Stimulated activated naive CD8-positive, alpha-beta T cell treated with anti-CD3 and anti-CD28 coated beads, Interleukin-15, amount 100 ng/mL, for 72 hours (primary cell): ENCODE results near the gene ZFAND2A.
"Not testable (repeated sequence)": the region's sequence is repeated elsewhere in the genome, so short reads cannot be mapped to it uniquely, and the experiment has no call there.

Experiments used
- ATAC-seq: fragments of 150-1000 bp; cut with Tn5 transposase; 2 replicates; pipeline ENCODE4 v1.10.0; 2021; ENCODE audit warnings: mild to moderate bottlenecking, moderate library complexity
- DNase-seq, 2 donors: peaks; one replicate each; pipeline ENCODE4 v3.0.0; 2021 to 2022
- H3K27ac Mint-ChIP-seq, 2 donors: one replicate each; pipeline ENCODE4 v1.8.0; 2022; ENCODE audit warnings: mild to moderate bottlenecking in 2 of 2, mixed read lengths in 2 of 2, moderate library complexity in 2 of 2
- H3K27me3 Mint-ChIP-seq: one replicate; pipeline ENCODE4 v1.8.0; 2022; ENCODE audit warnings: mixed read lengths
- H3K4me1 Mint-ChIP-seq: one replicate; pipeline ENCODE4 v1.8.0; 2022; ENCODE audit warnings: mild to moderate bottlenecking, mixed read lengths
- H3K4me3 Mint-ChIP-seq, 2 donors: one replicate each; pipeline ENCODE4 v1.8.0; 2022; ENCODE audit warnings: mild to moderate bottlenecking in 2 of 2, mixed read lengths in 2 of 2, moderate library complexity in 1 of 2
- H3K9me3 Mint-ChIP-seq, 2 donors: one replicate each; pipeline ENCODE4 v1.8.0; 2022; ENCODE audit warnings: mixed read lengths in 2 of 2

Gene ZFAND2A

DNA sequence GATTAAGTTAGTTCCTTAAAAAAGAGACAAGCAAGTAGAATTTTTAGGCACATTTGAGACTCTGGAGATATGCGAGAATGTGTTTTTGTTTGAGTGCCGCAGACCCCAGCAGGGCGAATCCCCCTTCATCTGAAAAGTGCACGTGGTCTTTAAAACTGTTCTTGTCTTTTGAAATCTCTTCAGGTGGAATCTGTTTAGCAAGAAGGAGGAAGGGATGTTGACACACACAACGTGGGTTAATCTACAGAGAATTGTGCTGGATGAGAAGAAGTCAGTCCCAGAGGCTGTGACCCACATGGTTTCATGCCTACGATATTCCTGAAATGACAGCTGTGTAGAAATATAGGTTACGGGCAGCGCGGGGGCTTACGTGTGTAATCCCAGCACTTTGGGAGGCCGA lies 27.1 kb upstream of the ZFAND2A start:
- Mint-ChIP-seq H3K4me1 (peaks cover 28% of the 10 kb centered on the region), H3K27me3 (peaks cover 36% of the 10 kb centered on the region), H3K4me3 (no peak overlapping the region), H3K9me3 (peaks cover 0 to 6% of the 10 kb centered on the region in 2 donors), H3K27ac (no peak overlapping the region)
- no peak for ATAC-seq
- DNase-seq = no peak

DNA sequence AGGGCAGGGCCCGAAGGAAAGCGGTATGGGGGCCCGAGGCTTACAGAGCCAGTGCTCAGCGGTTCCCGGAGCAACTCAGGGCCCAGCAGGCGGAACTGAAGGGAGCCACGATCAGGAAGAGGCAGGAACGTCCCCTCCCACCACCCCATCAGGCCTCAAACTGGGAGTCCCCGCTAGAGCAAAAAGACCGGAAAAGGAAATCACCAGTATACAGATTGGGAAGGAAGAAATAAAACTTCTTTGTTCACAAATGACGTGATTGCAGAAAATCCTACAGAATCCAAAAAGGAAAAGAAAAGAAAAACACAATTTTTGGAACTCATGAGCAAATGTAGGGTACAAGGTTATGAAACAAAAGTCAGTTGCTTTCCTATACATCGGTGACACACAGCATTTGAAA lies 21.6 kb upstream of the ZFAND2A start:
- Mint-ChIP-seq H3K27me3 (peaks cover 67% of the 10 kb centered on the region), H3K27ac (no peak overlapping the region), H3K9me3 (no peaks in the 10 kb centered on the region), H3K4me1 (peaks cover 13% of the 10 kb centered on the region), H3K4me3 (no peak overlapping the region)
- ATAC-seq (no peak), DNase-seq (no peak)

DNA sequence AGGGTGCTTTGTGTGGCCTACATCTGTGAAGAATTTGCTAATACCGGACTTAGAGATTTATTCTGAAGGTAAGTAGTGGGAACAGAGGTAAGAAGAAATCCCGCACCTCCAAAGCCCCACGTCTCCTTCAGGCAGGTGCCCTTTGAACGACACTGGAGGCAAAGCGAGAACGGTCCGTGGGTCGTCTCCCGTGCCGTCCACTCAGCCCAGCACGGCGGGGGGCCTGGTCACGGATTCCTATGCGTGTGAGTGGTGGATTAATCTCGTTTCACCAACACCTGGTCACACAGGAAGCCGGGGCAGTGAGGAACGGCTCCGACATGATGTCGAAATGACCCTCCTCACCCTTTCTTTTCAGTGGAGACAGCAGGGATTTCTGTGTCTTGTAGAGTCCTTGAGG lies 21.0 kb upstream of the ZFAND2A start:
- Mint-ChIP-seq H3K4me1 (peaks cover 19% of the 10 kb centered on the region), H3K9me3 (no peaks in the 10 kb centered on the region), H3K4me3 (no peak overlapping the region), H3K27ac (no peak overlapping the region), H3K27me3 (peaks cover 60% of the 10 kb centered on the region)
- no peak for DNase-seq
- ATAC-seq = no peak

DNA sequence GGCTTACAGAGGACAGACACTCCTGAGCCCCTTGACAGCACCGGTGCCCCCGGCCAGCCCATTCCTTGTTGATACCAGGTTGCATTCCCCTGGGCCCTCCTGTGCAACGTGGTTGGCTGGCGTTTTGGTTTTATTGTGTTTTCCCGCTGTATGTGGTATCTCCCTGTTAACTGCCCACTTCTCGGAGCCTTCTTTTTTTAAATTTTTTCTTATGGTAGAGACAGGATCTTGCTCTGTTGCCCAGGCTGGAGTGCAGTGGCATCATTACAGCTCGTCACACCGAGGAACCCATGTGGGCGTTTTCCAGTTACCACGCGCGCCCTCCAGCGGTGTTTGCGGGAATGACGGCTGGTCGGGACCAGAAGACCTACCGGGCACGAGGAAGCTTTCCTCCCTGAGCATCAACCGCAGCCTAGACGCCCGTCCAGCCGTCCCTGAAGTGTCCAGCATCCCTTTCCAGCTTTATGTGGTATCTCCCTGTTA lies 16.9 kb upstream of the ZFAND2A start:
- Mint-ChIP-seq H3K27ac (peak overlapping the region; percentile 21 to 98), H3K27me3 (peaks cover 38% of the 10 kb centered on the region), H3K9me3 (no peaks in the 10 kb centered on the region), H3K4me1 (peaks cover 38% of the 10 kb centered on the region), H3K4me3 (peak overlapping the region; percentile 66 to 80)
- peak; percentile 69 for ATAC-seq
- peak; percentile 82 to 87 for DNase-seq

DNA sequence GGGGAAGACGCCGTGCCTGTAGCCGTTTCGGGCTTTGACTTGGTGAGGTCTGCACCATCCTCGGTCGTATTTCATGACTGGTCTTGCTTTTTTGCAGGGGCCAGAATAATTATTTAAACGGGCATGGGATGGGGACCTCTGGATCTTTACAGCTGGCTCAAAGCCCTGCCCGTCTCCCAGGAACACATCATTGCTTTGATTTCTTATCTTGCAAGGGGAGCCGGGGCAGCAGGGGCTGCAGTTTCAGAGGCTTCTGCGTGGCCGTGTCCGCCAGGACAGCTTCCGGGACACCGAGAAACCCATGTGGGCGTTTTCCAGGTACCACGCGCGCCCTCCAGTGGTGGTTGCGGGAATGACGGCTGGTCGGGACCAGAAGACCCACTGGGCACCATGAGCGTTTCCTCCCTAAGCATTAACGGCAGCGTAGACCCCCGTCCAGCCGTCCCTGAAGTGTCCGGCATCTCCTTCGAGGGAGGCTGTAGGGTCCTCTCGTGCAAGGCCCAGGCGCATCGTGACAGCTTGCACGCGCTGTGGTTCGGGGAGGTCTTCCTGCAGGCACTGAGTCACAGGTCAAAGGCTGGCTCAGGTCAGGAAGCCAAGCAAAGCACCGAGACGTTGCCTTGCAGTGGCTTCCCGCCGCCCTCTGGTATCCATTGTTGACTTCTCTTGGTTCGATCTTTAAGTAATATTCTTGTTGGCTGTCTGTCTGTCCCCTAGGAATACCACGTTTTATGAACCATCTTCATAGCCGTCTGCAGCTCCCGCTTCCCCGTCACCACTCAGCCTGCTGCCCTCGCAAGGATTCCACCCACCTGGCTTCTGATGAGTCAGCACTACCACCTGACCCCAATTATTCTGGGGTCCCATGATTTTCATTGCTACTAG lies 16.2 kb upstream of the ZFAND2A start:
- ATAC-seq (peak; percentile 79), DNase-seq (peak; percentile 87)
- no peaks in the 10 kb centered on the region for H3K9me3 Mint-ChIP-seq
- peak overlapping the region; percentile 66 to 80 for H3K4me3 Mint-ChIP-seq
- H3K27me3 Mint-ChIP-seq = peaks cover 31% of the 10 kb centered on the region
- peaks cover 40% of the 10 kb centered on the region for H3K4me1 Mint-ChIP-seq
- peak overlapping the region; percentile 57 to 98 for H3K27ac Mint-ChIP-seq

DNA sequence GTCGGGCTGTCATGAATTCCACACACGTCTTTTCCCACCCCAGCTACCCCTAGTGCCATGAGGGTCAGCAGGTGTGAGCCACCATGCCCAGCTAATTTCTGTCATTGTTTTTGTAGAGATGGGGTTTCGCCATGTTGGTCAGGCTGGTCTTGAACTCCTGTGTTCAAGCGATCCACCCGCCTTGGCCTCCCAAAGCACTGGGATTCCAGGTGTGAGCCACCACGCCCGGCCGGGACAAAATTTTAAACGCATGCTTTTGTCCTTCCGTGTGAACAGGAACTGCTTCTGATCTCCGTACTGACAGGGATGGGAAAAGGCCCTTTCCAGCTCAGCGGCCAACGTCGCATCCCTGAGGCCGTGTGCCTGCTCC lies 15.6 kb upstream of the ZFAND2A start:
- Mint-ChIP-seq H3K27ac (no peak overlapping the region), H3K9me3 (no peaks in the 10 kb centered on the region), H3K4me1 (peaks cover 42% of the 10 kb centered on the region), H3K27me3 (peaks cover 25% of the 10 kb centered on the region), H3K4me3 (peak overlapping the region; percentile 61 to 80)
- DNase-seq = no peak
- ATAC-seq = no peak

DNA sequence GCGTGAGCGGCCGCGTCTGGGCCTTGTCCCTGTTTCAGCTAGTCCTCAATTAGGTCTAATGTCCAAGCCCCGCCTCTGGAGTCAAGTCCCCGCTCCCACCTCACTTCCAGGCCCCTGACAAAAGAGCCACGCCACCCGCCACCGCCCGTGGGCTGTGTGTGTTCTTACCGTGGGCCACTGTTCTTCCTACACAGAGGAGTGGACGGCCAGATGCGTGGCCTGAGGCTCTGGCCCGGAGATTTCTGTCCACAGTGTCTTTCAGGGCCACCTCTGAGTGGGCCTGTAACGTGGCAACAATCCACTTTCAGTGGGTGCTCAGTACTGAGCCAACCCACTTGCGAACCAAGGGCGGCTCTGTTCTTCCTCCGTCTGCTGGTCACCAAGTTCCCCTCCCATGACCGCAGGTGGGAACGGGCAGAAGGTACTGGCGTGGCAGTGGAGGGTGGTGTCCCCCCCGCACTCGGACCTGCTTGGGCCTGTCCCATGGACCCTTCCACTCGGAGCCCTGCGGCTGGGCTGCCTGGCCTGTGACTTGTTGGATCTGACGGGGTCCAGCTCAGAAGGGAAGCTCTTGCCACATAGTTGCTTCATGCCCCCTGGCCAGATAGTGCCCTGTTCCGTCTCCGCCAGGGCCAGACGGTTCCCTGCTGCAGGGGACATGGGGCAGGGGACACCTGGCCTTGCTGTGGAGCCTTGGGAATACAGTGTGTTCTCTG lies 15.0 kb upstream of the ZFAND2A start:
- H3K4me1 Mint-ChIP-seq = peaks cover 47% of the 10 kb centered on the region
- peak overlapping the region in 1 of 2 donors; percentile 21 for H3K4me3 Mint-ChIP-seq
- peaks cover 19% of the 10 kb centered on the region for H3K27me3 Mint-ChIP-seq
- ATAC-seq (no peak), DNase-seq (no peak)
- no peak overlapping the region for H3K27ac Mint-ChIP-seq
- H3K9me3 Mint-ChIP-seq = no peaks in the 10 kb centered on the region

DNA sequence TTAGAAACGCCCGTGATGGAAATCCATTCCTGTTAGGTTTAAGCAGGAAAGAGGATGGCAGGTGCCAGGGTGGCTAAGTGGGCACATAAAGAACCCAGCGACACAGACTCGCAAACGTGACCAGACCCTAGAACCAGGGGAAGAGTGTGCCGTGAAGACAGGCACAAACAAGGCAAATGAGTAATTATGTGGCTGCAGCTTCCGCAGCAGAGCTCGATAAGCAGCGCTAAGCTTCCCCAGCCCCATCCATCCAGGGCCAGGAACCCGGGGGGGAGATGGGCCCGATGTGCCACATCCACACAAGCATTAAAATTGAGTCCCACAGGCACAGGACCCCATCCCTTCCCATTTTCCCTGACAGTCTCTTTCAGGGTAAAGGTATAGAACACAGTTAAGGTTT lies 14.0 kb upstream of the ZFAND2A start:
- Mint-ChIP-seq H3K9me3 (no peaks in the 10 kb centered on the region), H3K4me3 (no peak overlapping the region), H3K27me3 (peaks cover 12% of the 10 kb centered on the region), H3K4me1 (peaks cover 58% of the 10 kb centered on the region), H3K27ac (no peak overlapping the region)
- ATAC-seq (no peak), DNase-seq (no peak)

DNA sequence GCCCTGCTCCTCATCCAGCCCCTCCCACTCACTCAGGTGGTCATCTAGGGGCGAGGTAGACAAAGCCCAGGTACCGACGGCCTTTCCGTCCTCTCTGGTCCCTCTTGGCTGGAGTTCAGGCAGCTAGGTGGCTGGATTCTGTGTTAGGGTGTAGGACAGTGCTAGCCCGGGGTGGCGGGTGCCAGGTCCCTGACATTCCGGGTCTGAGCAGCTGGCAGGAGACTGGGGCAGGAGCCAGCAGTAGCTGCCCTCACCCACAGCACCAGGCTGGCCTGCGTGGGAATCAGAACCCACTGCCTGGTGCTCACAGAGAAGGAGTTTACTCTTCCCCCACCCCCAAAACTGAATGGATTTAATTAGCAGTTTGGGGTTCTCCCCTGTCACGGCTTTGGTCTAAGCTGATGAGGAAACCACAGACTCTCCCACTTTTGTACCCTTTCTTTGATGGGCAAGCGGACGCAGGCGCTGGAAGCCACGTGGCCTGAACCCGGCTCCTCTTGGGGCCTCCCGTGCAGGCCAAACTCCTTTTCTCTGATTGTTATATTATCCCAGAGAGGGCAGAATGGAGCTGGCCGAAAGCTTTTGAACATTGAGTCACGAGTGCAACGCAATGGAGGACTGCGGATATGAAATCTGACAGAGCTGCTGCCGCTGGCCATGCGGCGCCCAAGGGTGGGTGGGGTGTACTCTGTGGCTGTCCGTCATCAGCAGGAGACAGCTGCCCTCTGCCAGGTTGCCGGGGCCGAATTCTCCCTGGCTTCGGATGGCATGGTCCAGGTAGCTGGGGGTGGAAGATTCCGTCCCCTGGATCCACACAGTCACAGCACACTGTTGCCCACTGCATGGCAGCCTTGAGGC lies 12.9 kb upstream of the ZFAND2A start:
- Mint-ChIP-seq H3K27ac (no peak overlapping the region), H3K4me1 (peaks cover 64% of the 10 kb centered on the region), H3K9me3 (no peaks in the 10 kb centered on the region), H3K27me3 (peaks cover 8% of the 10 kb centered on the region), H3K4me3 (no peak overlapping the region)
- ATAC-seq = no peak
- DNase-seq = no peak

DNA sequence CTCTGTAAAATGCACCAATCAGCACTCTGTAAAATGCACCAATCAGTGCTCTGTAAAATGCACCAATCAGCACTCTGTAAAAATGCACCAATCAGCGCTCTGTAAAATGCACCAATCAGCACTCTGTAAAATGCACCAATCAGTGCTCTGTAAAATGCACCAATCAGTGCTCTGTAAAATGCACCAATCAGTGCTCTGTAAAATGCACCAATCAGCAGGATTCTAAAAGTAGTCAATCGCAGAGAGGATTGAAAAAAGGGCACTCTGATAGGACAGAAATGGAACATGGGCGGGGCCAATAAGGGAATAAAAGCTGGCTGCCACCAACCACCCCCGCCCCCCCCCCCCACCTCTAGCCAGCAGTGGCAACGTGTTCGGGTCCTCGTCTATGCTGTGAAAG lies 11.5 kb upstream of the ZFAND2A start:
- ATAC-seq, H3K27me3 Mint-ChIP-seq, H3K4me3 Mint-ChIP-seq, DNase-seq, H3K9me3 Mint-ChIP-seq, H3K27ac Mint-ChIP-seq: not testable (repeated sequence)
- H3K4me1 Mint-ChIP-seq = peaks cover 57% of the 10 kb centered on the region

DNA sequence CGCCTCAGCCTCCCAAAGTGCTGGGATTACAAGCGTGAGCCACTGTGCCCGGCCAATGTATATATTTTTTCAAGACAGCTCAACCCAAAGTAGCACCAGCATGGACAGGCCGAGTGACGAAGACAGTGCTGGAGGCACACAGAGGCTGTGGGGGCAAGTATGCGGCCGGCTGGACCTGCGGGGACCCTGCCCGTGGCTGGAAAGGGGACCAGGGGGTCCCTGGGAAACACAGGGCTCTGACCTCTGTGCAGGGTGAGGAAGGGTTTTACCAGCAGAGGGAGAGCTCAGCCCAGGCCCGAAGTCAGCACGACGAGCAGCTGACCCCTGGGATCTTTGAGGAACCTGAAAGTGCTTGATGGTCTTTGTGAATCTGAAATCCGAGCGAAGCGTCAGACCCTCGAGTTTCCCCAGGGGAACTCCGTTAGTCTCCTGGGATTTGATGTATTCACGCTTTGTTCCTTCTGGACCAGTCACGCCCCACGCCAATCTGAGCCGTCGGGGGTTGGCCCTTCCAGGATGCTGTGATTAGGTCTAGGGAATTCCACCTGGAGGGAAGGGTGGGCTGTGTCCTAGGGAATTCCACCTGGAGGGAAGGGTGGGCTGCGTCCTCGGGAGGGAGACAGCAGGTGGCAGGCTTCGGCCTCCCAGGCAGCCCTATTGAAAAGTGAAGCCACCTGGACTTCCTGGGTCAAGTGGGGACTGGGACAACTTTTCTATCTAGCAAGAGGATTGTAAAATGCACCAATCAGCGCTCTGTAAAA lies 10.9 kb upstream of the ZFAND2A start:
- Mint-ChIP-seq H3K27me3 (no peaks in the 10 kb centered on the region), H3K9me3 (no peaks in the 10 kb centered on the region), H3K4me3 (no peak overlapping the region), H3K27ac (no peak overlapping the region), H3K4me1 (peaks cover 51% of the 10 kb centered on the region)
- DNase-seq = no peak
- no peak for ATAC-seq

DNA sequence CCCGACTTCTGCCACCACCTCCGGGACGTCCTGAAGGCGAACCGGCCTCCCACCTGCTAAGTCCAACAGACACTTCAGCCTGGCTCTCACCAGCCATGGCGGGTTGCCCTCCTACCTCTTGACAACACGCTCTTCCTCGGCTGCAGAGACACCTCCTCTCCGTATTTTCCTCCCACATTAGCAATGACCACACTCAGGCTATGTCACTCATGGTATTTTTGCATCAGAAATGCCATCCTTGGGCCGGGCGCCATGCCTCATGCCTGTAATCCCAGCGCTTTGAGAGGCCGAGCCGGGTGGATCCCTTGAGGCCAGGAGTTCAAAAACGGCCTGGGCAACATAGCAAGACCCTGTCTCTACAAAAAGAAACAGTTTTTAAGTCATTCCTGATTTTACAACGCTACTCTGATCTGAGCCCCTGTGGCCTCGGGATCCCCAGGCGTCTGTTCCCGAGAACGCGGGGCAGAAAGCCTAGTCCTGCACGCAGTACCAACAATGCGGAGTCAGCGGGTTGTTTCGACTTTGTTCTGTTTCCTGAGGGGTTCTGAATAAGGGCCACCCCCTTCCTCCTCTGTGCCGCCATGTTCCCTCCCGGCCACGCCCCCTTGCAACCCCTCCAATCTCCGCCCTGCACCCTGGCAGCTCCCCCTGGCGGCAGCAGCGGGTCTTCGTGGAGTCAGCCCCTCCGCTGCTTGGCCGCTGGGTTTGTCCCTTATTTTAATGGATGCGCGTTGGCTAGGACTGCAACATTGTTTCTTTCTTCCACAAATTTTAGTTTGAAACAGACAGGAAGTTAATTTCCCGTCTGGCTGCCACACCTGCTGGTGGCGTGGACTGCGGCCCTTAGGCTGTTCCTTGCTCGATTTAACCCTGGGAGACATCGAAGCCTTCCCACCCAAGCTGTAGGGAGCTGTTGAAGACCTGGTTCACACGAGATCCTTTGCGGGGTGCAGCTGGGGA lies 9.7 kb upstream of the ZFAND2A start:
- Mint-ChIP-seq H3K27ac (peak overlapping the region; percentile 94 to 99), H3K27me3 (no peaks in the 10 kb centered on the region), H3K4me1 (peaks cover 38% of the 10 kb centered on the region), H3K4me3 (peak overlapping the region; percentile 84 to 96), H3K9me3 (no peaks in the 10 kb centered on the region)
- peak; percentile 92 to 94 for DNase-seq
- peak; percentile 97 for ATAC-seq

DNA sequence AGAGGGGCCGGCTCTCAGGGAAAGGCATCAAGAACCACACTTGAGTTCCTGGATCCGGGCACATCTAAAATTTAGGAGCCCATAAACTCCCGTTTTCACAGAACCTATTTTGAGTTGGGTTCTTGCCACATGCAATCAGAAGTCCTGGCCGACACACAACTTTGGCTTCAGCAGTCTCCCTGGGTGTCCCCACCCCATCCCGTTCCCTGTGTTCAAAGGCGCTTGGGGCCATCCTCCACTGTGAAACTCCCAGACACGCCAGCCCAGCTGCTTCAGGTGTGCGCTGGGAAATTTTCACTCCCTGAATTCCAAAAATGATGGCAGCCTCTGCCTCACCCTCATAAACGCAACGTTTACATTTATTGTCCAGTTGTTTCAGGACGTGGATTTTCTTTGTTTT lies 8.4 kb upstream of the ZFAND2A start:
- H3K4me1 Mint-ChIP-seq = peaks cover 38% of the 10 kb centered on the region
- no peak for DNase-seq
- H3K27ac Mint-ChIP-seq = no peak overlapping the region
- no peak overlapping the region for H3K4me3 Mint-ChIP-seq
- ATAC-seq = no peak
- no peaks in the 10 kb centered on the region for H3K27me3 Mint-ChIP-seq
- no peaks in the 10 kb centered on the region for H3K9me3 Mint-ChIP-seq

DNA sequence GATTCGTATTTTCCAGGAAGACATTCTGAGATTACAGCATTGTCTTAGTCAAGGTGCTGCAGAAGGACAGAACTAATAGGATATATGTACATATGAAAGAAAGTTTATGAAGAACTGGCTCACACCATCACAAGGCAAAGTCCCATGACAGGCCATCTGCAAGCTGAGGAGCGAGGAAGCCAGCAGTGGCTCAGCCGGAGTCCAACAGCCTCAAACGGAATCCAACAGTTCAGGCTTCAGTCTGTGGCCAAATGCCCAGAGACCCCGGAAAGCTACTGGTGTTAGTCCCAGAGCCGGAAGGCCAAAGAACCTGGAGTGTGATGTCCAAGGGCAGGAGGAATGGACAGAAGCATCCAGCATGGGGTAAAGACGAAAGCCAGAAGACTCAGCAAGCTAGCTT lies 4.4 kb upstream of the ZFAND2A start:
- H3K9me3 Mint-ChIP-seq = no peaks in the 10 kb centered on the region
- peaks cover 26% of the 10 kb centered on the region for H3K4me1 Mint-ChIP-seq
- no peak for DNase-seq
- no peak for ATAC-seq
- no peaks in the 10 kb centered on the region for H3K27me3 Mint-ChIP-seq
- no peak overlapping the region for H3K4me3 Mint-ChIP-seq
- no peak overlapping the region for H3K27ac Mint-ChIP-seq
